GM10248 (cell line): ENCODE results near the gene SETDB1.

Experiments
- CTCF ChIA-PET: fragments of 300-600 bp; sonication (Branson Sonifier 250); formaldehyde crosslinking; extraction: SDS; loops from one replicate; lab custom pipeline; 2021; ENCODE audit warnings: antibody characterized with exemption; lab: Yijun Ruan, JAX
- POLR2A ChIA-PET: fragments of 350-650 bp; sonication (Branson Sonifier 250); formaldehyde crosslinking; extraction: SDS; loops from one replicate; lab custom pipeline; 2020; ENCODE audit warnings: antibody characterized with exemption; lab: Yijun Ruan, JAX
- DNase-seq: peaks from one replicate; pipeline ENCODE4 v3.0.0; 2012; ENCODE audit errors: extremely low spot score
- TF ChIP-seq, protein P1 (sequence below): IDR thresholded peaks from 2 replicates; pipeline ENCODE4 v1.5.1; 2012; ENCODE audit warnings: mild to moderate bottlenecking, low read depth; ENCODE audit errors: extremely low read depth, missing control alignments, control extremely low read depth

The SETDB1 gene

DNA sequence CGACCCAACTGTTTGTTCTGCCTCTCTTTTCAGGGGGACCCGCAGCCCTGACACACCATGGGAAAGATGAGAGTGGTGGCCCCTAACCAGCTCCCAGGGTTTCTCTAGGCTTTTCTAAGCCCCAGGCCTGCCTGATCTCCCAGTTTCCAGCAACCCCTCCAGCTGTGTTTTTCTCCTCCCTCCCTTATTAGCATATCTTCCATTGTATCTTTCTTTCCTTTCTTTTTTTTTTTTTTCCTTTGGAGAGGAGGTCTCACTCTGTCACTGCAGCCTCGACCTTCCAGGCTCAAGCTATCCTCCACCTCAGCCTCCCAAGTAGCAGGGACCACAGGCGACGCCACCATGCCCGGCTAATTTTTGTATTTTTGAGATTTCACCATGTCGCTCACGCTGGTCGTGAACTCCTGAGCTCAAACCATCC lies 50.2 kb downstream of the SETDB1 start:
- TF ChIP-seq, protein P1, sequence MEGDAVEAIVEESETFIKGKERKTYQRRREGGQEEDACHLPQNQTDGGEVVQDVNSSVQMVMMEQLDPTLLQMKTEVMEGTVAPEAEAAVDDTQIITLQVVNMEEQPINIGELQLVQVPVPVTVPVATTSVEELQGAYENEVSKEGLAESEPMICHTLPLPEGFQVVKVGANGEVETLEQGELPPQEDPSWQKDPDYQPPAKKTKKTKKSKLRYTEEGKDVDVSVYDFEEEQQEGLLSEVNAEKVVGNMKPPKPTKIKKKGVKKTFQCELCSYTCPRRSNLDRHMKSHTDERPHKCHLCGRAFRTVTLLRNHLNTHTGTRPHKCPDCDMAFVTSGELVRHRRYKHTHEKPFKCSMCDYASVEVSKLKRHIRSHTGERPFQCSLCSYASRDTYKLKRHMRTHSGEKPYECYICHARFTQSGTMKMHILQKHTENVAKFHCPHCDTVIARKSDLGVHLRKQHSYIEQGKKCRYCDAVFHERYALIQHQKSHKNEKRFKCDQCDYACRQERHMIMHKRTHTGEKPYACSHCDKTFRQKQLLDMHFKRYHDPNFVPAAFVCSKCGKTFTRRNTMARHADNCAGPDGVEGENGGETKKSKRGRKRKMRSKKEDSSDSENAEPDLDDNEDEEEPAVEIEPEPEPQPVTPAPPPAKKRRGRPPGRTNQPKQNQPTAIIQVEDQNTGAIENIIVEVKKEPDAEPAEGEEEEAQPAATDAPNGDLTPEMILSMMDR, result no peak
- ChIA-PET POLR2A (interaction anchor here (0.7 kb wide), 1 partner anchor 405 kb away, joined by 4 read pairs; no protein-coding TSS in a partner anchor), CTCF (interaction anchor here (0.9 to 4.0 kb wide), 8 partner anchors 8 to 414 kb away, joined by 3 to 27 read pairs (median 5); partner anchors contain the start of genes MINDY1 and SETDB1)
- DNase-seq, result no peak

DNA sequence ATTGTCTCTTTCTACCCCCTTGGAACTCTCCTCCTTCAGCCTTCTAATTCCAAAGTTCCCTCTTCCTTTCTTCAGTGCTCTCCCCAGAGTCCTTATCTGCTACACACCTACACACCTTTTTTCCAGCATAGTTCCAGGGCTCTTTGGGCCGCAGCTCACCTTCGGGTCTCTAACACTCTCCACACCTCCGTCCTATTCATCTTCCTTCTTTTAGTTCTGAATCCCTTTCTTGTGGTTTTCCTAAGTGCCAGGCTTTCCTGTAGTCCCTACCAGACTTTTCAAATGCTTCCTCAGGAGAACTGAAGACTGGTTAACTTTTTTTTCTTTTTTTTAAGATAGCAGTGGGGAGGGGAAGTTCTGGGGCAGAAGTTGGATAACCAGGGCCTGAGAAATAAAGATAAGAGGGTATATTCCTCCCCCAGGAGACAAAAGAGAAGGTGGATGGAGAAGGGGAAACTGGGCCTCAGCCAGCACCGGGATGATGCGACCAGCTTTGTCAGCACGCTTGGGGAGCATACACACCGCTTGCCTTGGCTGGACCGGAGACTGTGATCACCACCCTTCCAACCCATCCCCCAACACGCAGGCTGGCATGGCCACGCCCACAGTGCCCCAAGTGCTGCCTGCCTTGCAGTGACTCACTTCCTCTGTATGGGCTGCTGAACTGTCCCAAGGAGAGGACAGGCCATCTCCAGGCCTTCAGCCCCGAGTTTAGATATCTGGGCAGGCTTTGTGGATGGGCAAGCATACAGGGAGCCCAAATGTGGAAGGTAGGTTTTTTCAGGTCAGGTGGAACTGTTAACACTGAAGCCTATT lies 50.9 kb downstream of the SETDB1 start:
- POLR2A ChIA-PET, result no interaction called here
- DNase-seq, result no peak
- TF ChIP-seq, protein P1, result no peak
- CTCF ChIA-PET, result interaction anchor here (0.9 to 6.6 kb wide), 12 partner anchors 7 to 414 kb away, joined by 3 to 41 read pairs (median 5); partner anchors contain the start of genes MINDY1 and SETDB1

DNA sequence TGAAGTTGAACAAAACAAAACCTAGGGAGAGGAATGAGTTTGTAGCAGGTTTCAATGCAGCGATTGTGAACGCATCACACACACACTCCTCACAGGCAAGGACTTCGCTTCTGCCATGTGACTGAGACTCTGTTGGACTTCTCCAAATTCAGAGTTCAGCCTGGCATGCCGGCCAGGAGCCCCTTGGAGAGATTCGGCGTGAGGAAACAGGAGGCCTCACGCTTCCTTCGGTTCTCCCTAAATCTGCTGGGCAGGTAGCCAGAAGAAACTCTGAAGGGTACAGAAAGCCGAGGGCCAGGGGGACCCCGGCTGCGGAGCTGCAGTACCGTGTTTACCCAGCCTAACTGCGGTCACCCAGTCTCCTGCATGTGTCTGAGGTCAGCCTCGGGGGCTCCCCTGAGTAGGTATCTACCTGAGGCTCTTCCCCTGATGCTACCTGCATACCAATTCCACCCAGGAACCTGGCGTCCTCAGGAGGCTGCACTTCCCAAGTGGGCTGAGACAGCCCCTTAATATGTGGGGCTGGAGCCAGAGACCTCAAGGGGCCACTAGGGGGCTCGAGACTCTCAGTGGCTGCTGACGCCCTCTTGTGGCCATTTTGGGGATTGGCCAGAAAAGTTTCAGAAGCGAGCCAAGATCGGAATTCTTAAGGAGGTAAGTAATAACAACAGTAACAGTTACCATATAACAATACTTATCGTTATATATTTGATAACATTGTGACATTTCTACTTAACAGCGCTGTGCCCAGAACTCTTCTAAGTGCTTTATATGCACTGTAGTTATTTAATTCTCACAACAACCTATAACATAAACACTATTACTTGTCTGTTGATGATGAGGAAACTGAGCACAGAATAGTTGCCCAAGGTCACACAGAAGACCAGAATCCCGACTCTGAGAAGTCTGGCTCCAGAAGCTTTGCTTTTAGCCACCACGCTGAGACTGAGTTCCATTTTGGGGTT lies 53.2 kb downstream of the SETDB1 start:
- peak; percentile 90 for DNase-seq
- CTCF ChIA-PET, result interaction anchor here (0.8 to 10.9 kb wide), 15 partner anchors 9 to 419 kb away, joined by 3 to 158 read pairs (median 5); partner anchors contain the start of genes GOLPH3L and MINDY1
- TF ChIP-seq, protein P1, result peak; percentile 100
- POLR2A ChIA-PET, result no interaction called here

DNA sequence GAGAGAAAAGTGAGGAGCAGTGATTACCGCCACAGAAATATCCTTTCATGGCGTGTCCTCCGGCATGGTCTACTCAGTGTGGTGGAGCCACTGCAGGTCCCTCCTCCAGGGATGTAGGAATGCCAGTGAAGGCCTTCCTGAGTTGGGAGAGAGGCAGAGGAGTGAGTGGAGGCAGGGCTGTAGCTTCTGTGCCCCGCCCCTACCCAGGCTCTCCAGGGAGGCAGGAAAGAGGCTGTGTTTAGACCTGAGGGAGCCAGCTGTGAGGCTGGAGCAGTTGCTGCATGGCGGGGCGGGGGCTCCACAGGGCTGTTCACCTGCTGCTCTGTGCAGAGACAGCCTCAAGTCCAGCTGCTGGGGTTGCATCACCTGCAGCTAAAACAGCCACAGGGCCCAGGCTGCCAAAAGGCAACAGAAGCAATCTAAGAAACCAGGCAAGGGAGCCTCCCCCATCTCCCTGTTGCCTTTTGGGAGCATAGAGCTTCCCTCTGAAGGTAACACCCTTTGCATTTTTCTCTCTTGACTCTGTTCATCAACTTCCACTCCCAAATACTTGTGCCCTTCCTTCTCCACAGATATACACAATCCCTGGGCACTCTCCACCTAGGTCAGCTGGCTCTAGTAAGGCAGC lies 55.1 kb downstream of the SETDB1 start:
- CTCF ChIA-PET, result interaction anchor here (0.7 to 10.9 kb wide), 6 partner anchors 12 to 421 kb away, joined by 3 to 158 read pairs (median 16); partner anchors contain the start of gene MINDY1
- TF ChIP-seq, protein P1, result no peak
- no peak for DNase-seq
- POLR2A ChIA-PET, result no interaction called here

DNA sequence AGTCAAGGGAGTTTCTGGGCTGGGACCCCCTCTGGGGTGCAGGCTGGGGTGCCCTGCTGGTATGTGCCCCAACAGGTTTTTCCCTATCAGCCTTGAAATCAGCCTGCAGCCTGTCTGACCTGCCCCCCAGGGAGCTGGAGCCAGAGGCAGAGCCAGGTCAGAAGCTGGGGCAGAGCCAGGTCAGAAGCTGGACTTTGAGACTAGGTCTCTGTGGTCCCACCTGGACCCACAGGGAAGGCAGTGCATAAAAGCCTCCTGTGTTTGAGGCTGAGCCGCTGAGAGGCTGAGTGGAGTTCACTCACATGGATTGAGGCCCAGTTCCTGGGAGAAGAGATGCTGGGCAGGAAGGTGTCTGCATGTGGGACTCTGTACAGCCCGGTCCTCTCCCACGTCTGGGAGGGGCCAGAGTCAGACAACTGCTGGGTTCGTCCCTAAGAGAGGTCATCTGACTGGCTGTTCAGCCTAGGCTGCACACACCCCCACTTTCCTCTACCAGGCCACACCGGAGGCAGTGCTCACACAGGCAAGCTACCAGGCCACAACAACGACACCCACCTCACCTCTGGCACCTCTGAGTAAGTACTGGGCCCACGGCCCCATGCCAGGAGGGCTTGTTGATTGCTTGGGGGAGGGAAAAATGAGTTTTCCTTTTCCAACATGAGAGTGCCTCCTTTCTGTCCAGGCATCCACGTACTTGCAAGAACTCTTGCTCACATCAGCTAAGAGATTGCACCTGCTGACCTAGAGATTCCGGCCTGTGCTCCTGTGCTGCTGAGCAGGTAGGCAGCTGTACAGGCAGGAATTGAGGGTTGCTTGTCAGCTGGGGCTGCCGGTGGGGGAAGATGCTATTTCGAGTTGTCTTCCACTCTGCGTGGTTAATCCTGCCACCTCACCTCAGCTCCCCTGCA lies 55.9 kb downstream of the SETDB1 start, which contains the start of gene ANXA9:
TSS of gene ANXA9 (plus strand) at position 488 of the 908 bp plus-strand sequence. CDS start 814 bp downstream, outside the sequence.
- DNase-seq, result peak; percentile 45
- POLR2A ChIA-PET, result interaction anchor here (0.6 kb wide), 1 partner anchor 116 kb away, joined by 3 read pairs; no protein-coding TSS in a partner anchor
- CTCF ChIA-PET, result interaction anchor here (0.7 to 10.9 kb wide), 5 partner anchors 12 to 730 kb away, joined by 3 to 158 read pairs (median 28); partner anchors contain the start of gene MINDY1
- TF ChIP-seq, protein P1, result no peak
